ENCODE data around the gene NOX1. TPM values are rescaled to one million over a fixed set of nuclear protein-coding genes. Genes with fewer than 3 reads are reported as not detected.

The NOX1 gene
- total and polyA plus RNA-seq, 7 donors, result not detected

DNA sequence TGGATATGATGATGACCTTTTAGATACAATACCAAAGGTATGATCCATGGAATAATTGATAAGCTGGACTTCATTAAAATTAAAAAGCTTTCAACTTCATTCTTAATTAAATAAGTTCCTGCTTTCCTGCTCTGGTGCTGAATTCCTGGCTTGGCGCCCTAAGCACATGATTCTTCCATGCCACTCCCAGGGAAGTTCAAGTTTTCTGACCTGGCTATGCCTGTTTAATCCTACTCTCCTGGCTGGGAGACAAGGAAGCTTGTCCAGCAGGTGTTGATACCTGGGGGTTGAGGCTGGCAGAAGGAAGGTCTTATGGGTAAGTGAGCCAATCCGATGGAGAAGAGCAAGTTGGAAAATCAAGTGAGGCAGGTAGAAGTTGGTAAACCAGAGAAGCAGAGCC lies 30.3 kb upstream of the NOX1 start:
- Histone ChIP-seq H3K4me1 (no peaks in the 10 kb centered on the region), H3K36me3 (ENCODE audit: insufficient read depth in 1 of 2, low read depth in 1 of 2) (no peaks in the 10 kb centered on the region), H3K27me3 (ENCODE audit: insufficient read depth in 3 of 3, low read length in 2 of 3) (no peaks in the 10 kb centered on the region), H3K4me3 (no peak overlapping the region), H3K27ac (no peak overlapping the region), H3K9me3 (peaks cover 15% of the 10 kb centered on the region)
- intact Hi-C loops (cut with DNase I), result no loop called here
- ATAC-seq, result no peak
- 44 to 81% (median 74%) methylated on average over 2 of the region's 2 CpGs for WGBS, 3 donors
- no peak for TF ChIP-seq CTCF (IDR thresholded peaks at IDR 0.05)
- no peak for DNase-seq

GRCh38 chrX:100895365-100896075 lies 21.4 kb upstream of the NOX1 start:
- intact Hi-C loops (cut with DNase I), result loop anchor here in 1 of 2 donors (10.0 kb wide), 1 partner anchor 389 kb away; no protein-coding TSS in a partner anchor
- WGBS, 3 donors, result 20 to 31% (median 28%) methylated on average over 5 of the region's 5 CpGs
- no peaks in the 10 kb centered on the region for H3K36me3 ChIP-seq (ENCODE audit: insufficient read depth in 1 of 2, low read depth in 1 of 2)
- peak; percentile 22 for TF ChIP-seq CTCF (IDR thresholded peaks at IDR 0.05)
- ATAC-seq (no peak), DNase-seq (no peak)
- no peak overlapping the region for H3K27ac ChIP-seq
- H3K27me3 ChIP-seq (ENCODE audit: insufficient read depth in 3 of 3, low read length in 2 of 3), result peaks cover 0 to 6% (median 0%) of the 10 kb centered on the region in 3 donors
- H3K4me1 ChIP-seq, result no peaks in the 10 kb centered on the region
- H3K9me3 ChIP-seq, result no peaks in the 10 kb centered on the region
- H3K4me3 ChIP-seq, result no peak overlapping the region

- 53 to 54% (median 53%) methylated on average over 4 of the region's 4 CpGs for WGBS, 3 donors
- Histone ChIP-seq H3K9me3 (no peaks in the 10 kb centered on the region), H3K36me3 (ENCODE audit: insufficient read depth in 1 of 2, low read depth in 1 of 2) (no peaks in the 10 kb centered on the region), H3K27ac (no peak overlapping the region), H3K27me3 (ENCODE audit: insufficient read depth in 3 of 3, low read length in 2 of 3) (peaks cover 0 to 8% (median 0%) of the 10 kb centered on the region in 3 donors), H3K4me1 (no peaks in the 10 kb centered on the region), H3K4me3 (no peak overlapping the region)
- DNase-seq (no peak), ATAC-seq (no peak)
- intact Hi-C loops (cut with DNase I), result no loop called here
- TF ChIP-seq CTCF (IDR thresholded peaks at IDR 0.05), result no peak
These were observed 9.5 kb upstream of the NOX1 start for GRCh38 chrX:100883654-100884053.

DNA sequence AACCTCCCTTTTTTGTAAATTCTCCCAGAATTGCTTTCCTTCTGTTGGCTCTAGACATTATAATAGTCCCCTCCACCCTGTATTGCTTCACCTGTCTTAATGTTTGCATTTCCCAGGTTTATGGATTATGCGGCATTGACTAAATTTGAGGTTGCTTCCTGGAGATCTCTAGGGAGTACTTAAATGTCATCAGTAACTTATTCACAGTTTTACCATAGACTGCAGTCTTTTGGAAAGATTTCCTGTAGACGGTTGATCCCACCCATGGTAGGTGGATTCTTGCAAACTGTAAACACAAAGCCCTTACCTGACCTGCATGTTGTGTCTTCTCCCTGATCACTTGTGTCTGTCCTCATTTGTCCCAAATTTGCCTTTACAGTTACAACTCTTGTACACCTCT lies 6.2 kb upstream of the NOX1 start:
- H3K4me1 ChIP-seq, result no peaks in the 10 kb centered on the region
- intact Hi-C loops (cut with DNase I), result no loop called here
- DNase-seq, result no peak
- no peak overlapping the region for H3K27ac ChIP-seq
- H3K9me3 ChIP-seq, result no peaks in the 10 kb centered on the region
- no peak for TF ChIP-seq CTCF (IDR thresholded peaks at IDR 0.05)
- 29 to 78% (median 61%) methylated on average over 2 of the region's 2 CpGs for WGBS, 3 donors
- no peak for ATAC-seq
- peaks cover 0 to 13% (median 0%) of the 10 kb centered on the region in 3 donors for H3K27me3 ChIP-seq (ENCODE audit: insufficient read depth in 3 of 3, low read length in 2 of 3)
- H3K36me3 ChIP-seq (ENCODE audit: insufficient read depth in 1 of 2, low read depth in 1 of 2), result no peaks in the 10 kb centered on the region
- H3K4me3 ChIP-seq, result no peak overlapping the region
